B cell (primary cell): ENCODE measurements around the gene PTS. TPM values are rescaled to one million over a fixed set of nuclear protein-coding genes. Genes with fewer than 3 reads are reported as not detected.

Source experiments
- ATAC-seq: fragments of 200-7000 bp; cut with Tn5 transposase; one replicate; pipeline ENCODE4 v1.10.0; 2021; ENCODE audit warnings: low read depth, mild to moderate bottlenecking, moderate number of reproducible peaks, moderate library complexity
- CTCF ChIA-PET: fragments of 350-600 bp; sonication (Branson Sonifier 250); formaldehyde crosslinking; loops from one replicate; lab custom pipeline; 2021; ENCODE audit warnings: antibody characterized with exemption, inconsistent platforms; lab: Charles Lee
- POLR2A ChIA-PET: fragments of 350-600 bp; sonication (Branson Sonifier 250); formaldehyde crosslinking; loops from one replicate; lab custom pipeline; 2021; ENCODE audit warnings: antibody characterized with exemption; lab: Charles Lee
- DNase-seq: peaks from one replicate; pipeline ENCODE4 v3.0.0; 2013
- H2AFZ ChIP-seq: 2 replicates; pipeline ENCODE4 v1.6.1; 2012; ENCODE audit warnings: mild to moderate bottlenecking, low read depth, low read length; ENCODE audit not compliant: insufficient read depth, poor library complexity, severe bottlenecking
- H3K27ac ChIP-seq, 2 donors: 1 replicate in 1 of 2; 2 replicates in 1 of 2; pipeline ENCODE4 v1.5.1; 2012 to 2013; ENCODE audit warnings: low read length in 2 of 2, mild to moderate bottlenecking in 2 of 2, moderate library complexity in 1 of 2
- H3K27me3 ChIP-seq, 4 experiments: fragments of 200-600 bp in 1 of 4; sonication (generic) in 1 of 4; replicated peaks in 1 of 4; 1 replicate in 2 of 4; 2 replicates in 2 of 4; pipeline versions ENCODE4 v1.6.1 to v1.7.0; 2013 to 2016; ENCODE audit warnings: low read length in 3 of 4, mild to moderate bottlenecking in 2 of 4, mixed read lengths in 1 of 4, moderate library complexity in 1 of 4; ENCODE audit not compliant: insufficient read depth in 4 of 4, control insufficient read depth in 3 of 4; ENCODE audit errors: control extremely low read depth in 1 of 4
- H3K36me3 ChIP-seq, 2 experiments: replicated peaks in 1 of 2; 1 replicate in 1 of 2; 2 replicates in 1 of 2; pipeline versions ENCODE4 v1.6.1 to v1.7.1; 2013; ENCODE audit warnings: low read length in 1 of 2; ENCODE audit not compliant: insufficient read depth in 2 of 2, control insufficient read depth in 1 of 2; ENCODE audit errors: control extremely low read depth in 1 of 2, extremely low read depth in 1 of 2
- H3K4me1 ChIP-seq, 2 donors: fragments of 200-600 bp in 1 of 2; sonication (generic) in 1 of 2; 1 replicate in 1 of 2; 2 replicates in 1 of 2; pipeline versions ENCODE4 v1.5.1 to v1.6.1; 2013 to 2017; ENCODE audit warnings: low read length in 2 of 2; ENCODE audit not compliant: control insufficient read depth in 2 of 2, insufficient read depth in 2 of 2
- H3K4me2 ChIP-seq: replicated peaks from 2 replicates; pipeline ENCODE3; 2012; ENCODE audit warnings: mild to moderate bottlenecking, low read depth, low read length; ENCODE audit not compliant: poor library complexity, severe bottlenecking
- H3K4me3 ChIP-seq, 5 experiments: fragments of 200-600 bp in 1 of 5; sonication (generic) in 1 of 5; 1 replicate in 3 of 5; 2 replicates in 2 of 5; pipeline versions ENCODE4 v1.5.1 to v1.7.0; 2011 to 2016; ENCODE audit warnings: low read length in 4 of 5, mild to moderate bottlenecking in 4 of 5, low read depth in 2 of 5, control low read depth in 1 of 5, moderate library complexity in 1 of 5; ENCODE audit not compliant: insufficient read depth in 1 of 5; ENCODE audit errors: control extremely low read depth in 1 of 5, extremely low read depth in 1 of 5
- H3K79me2 ChIP-seq: fragments of 200-600 bp; sonication (generic); one replicate; pipeline ENCODE4 v1.6.0; 2016; ENCODE audit warnings: low read length; ENCODE audit not compliant: control insufficient read depth, insufficient read depth
- H3K9ac ChIP-seq: fragments of 200-600 bp; sonication (generic); 2 replicates; pipeline ENCODE4 v1.6.1; 2017; ENCODE audit warnings: mild to moderate bottlenecking, low read length, moderate library complexity
- H3K9me3 ChIP-seq, 3 donors: one replicate each; pipeline versions ENCODE4 v1.6.1 to v1.7.1; 2013; ENCODE audit warnings: low read length in 2 of 3; ENCODE audit not compliant: control insufficient read depth in 2 of 3, insufficient read depth in 1 of 3; ENCODE audit errors: control extremely low read depth in 1 of 3
- H4K20me1 ChIP-seq: 2 replicates; pipeline ENCODE4 v1.6.0; 2012; ENCODE audit warnings: mild to moderate bottlenecking, low read length; ENCODE audit not compliant: insufficient read depth, control insufficient read depth, poor library complexity, severe bottlenecking
- H3K27ac Mint-ChIP-seq: one replicate; pipeline ENCODE4 v1.8.0; 2021; ENCODE audit warnings: mixed read lengths
- H3K27me3 Mint-ChIP-seq: one replicate; pipeline ENCODE4 v1.8.0; 2021; ENCODE audit warnings: mixed read lengths
- H3K4me1 Mint-ChIP-seq: one replicate; pipeline ENCODE4 v1.8.0; 2021; ENCODE audit warnings: mixed read lengths
- H3K4me3 Mint-ChIP-seq: one replicate; pipeline ENCODE4 v1.8.0; 2021; ENCODE audit warnings: mixed read lengths
- H3K9me3 Mint-ChIP-seq: one replicate; pipeline ENCODE4 v1.8.0; 2022; ENCODE audit warnings: mixed read lengths; ENCODE audit not compliant: insufficient read depth
- EZH2 ChIP-seq: IDR thresholded peaks from 2 replicates; pipeline ENCODE4 v1.6.1; 2012; ENCODE audit warnings: borderline replicate concordance, low read depth, mild to moderate bottlenecking, moderate library complexity, low read length; ENCODE audit not compliant: insufficient read depth, poor library complexity, severe bottlenecking
- WGBS: methylation state at CpG from one replicate; pipeline ENCODE4 v1.1.5; 2013; ENCODE audit warnings: missing lambda C conversion rate; ENCODE audit not compliant: insufficient coverage; 5-methylcytosine and 5-hydroxymethylcytosine counted together
- intact Hi-C: fragments of 100-400 bp; cut with micrococcal nuclease; formaldehyde crosslinking; loops from one replicate; pipeline ENCODE4 v1.10.0; 2022
- polyA plus RNA-seq: library from polyadenylated mRNA; depleted of rRNA; stranded (reverse); fragments of >200 nt; gene quantifications from 2 replicates; pipeline ENCODE4 v1.2.3, GENCODE V29; 2012
- total RNA-seq, 2 donors: library from RNA; stranded (reverse); fragments of 120-200 nt in 1 of 2; gene quantifications; 1 replicate in 1 of 2; 2 replicates in 1 of 2; pipeline versions ENCODE4 v1.2.3 to v1.2.4, GENCODE V29; 2013 to 2022
- TF ChIP-seq, protein P1 (sequence below): fragments of 200-600 bp; IDR thresholded peaks from one replicate; pipeline ENCODE4 v1.8.0; 2022; ENCODE audit warnings: antibody characterized with exemption, mild to moderate bottlenecking

The PTS gene
- total and polyA plus RNA-seq, 2 donors (not counting 1 experiment from before 2014, with no cell fraction given), result 36.2 to 36.9 TPM

DNA sequence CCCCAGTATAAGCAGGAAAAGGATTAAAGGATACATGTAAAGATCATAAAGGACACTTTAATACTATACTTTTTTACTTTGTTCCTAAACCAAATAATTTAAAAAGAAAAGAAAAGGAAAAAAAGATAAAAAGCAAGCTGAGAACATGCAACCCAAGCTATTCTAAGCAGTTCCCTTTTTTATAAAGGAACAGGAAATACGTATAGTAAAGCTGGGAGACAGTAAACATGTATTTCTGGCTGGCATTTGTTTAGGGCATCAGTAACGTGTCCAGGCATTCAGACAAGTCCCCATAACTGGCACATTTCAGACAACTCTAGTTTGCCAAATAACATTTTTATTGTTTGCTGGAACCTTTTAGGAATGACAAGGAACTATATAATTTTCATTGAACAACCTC is 26.0 kb upstream of the PTS start:
- intact Hi-C loops, result no loop called here
- ChIA-PET POLR2A (no interaction called here), CTCF (interaction anchor here (0.6 to 1.9 kb wide), 2 partner anchors 20 to 79 kb away, joined by 5 to 6 read pairs; no protein-coding TSS in a partner anchor)
- Histone ChIP-seq H3K9ac (no peak overlapping the region), H3K36me3 (no peaks in the 10 kb centered on the region), H3K4me1 (peaks cover 4% of the 10 kb centered on the region in 2 donors), H2AFZ (no peak overlapping the region), H3K79me2 (no peaks in the 10 kb centered on the region), H3K27me3 (no peaks in the 10 kb centered on the region), H3K9me3 (peaks cover 0 to 1% (median 0%) of the 10 kb centered on the region in 3 donors), H3K4me2 (no peak overlapping the region), H3K4me3 (no peak overlapping the region), H4K20me1 (no peaks in the 10 kb centered on the region), H3K27ac (no peak overlapping the region)
- no peak for DNase-seq
- no peak overlapping the region for H3K27ac Mint-ChIP-seq
- H3K4me3 Mint-ChIP-seq, result no peak overlapping the region
- TF ChIP-seq EZH2, result no peak
- TF ChIP-seq, protein P1, sequence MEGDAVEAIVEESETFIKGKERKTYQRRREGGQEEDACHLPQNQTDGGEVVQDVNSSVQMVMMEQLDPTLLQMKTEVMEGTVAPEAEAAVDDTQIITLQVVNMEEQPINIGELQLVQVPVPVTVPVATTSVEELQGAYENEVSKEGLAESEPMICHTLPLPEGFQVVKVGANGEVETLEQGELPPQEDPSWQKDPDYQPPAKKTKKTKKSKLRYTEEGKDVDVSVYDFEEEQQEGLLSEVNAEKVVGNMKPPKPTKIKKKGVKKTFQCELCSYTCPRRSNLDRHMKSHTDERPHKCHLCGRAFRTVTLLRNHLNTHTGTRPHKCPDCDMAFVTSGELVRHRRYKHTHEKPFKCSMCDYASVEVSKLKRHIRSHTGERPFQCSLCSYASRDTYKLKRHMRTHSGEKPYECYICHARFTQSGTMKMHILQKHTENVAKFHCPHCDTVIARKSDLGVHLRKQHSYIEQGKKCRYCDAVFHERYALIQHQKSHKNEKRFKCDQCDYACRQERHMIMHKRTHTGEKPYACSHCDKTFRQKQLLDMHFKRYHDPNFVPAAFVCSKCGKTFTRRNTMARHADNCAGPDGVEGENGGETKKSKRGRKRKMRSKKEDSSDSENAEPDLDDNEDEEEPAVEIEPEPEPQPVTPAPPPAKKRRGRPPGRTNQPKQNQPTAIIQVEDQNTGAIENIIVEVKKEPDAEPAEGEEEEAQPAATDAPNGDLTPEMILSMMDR, result no peak
- H3K27me3 Mint-ChIP-seq, result peaks cover 6% of the 10 kb centered on the region
- no peaks in the 10 kb centered on the region for H3K9me3 Mint-ChIP-seq
- whole genome bisulfite sequencing, result no CpG with 5 or more reads among the region's 2 CpGs
- H3K4me1 Mint-ChIP-seq, result peaks cover 3% of the 10 kb centered on the region
- ATAC-seq, result no peak

DNA sequence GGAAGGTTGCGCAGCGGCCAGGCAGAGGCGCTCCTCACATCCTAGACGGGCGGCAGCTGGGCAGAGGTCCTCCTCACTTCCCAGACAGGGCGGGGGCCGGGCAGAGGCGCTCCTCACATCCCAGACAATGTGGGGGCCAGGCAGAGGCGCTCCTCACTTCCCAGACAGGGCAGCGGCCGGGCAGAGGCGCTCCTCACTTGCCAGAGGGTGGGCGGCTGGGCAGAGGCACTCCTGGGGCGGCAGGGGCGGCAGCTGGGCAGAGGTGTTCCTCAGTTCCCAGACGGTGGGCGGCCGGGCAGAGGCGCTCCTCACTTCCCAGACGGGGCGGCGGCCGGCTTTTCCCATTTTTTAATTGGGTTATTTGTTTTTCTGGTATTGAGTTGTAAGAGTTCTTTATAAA is 20.2 kb upstream of the PTS start:
- no peaks in the 10 kb centered on the region for H3K9me3 Mint-ChIP-seq
- no peak for ATAC-seq

More for the DNA sequence above, 20.2 kb upstream of the PTS start:
- 92% methylated on average over 23 of the region's 23 CpGs for WGBS
- Mint-ChIP-seq H3K27ac (no peak overlapping the region), H3K27me3 (peaks cover 9% of the 10 kb centered on the region), H3K4me3 (no peak overlapping the region), H3K4me1 (no peaks in the 10 kb centered on the region)
- Histone ChIP-seq H3K36me3 (no peaks in the 10 kb centered on the region), H3K9ac (no peak overlapping the region), H3K9me3 (no peaks in the 10 kb centered on the region), H2AFZ (no peak overlapping the region), H3K27ac (no peak overlapping the region), H3K4me3 (no peak overlapping the region), H3K4me1 (no peaks in the 10 kb centered on the region), H3K79me2 (no peaks in the 10 kb centered on the region), H3K27me3 (no peaks in the 10 kb centered on the region), H4K20me1 (no peaks in the 10 kb centered on the region), H3K4me2 (no peak overlapping the region)
- ChIA-PET POLR2A (no interaction called here), CTCF (no interaction called here)
- intact Hi-C loops, result no loop called here
- no peak for DNase-seq
- TF ChIP-seq, protein P1, result no peak
- TF ChIP-seq EZH2, result no peak
